RWPE1 (cell line): ENCODE measurements around the gene CD200R1L.

ENCODE experiments used
- CTCF ChIA-PET: fragments of 350-600 bp; sonication (Branson Sonifier 250); formaldehyde crosslinking; extraction: SDS; loops from one replicate; lab custom pipeline; 2021; lab: Yijun Ruan, JAX
- POLR2A ChIA-PET: fragments of 400-600 bp; formaldehyde crosslinking; extraction: SDS; loops from one replicate; lab custom pipeline; 2020; ENCODE audit warnings: antibody characterized with exemption; ENCODE audit not compliant: low non-redundant PET; lab: Yijun Ruan, JAX
- DNase-seq: peaks from one replicate; pipeline ENCODE4 v3.0.0; 2012; ENCODE audit warnings: low spot score
- H3K27ac ChIP-seq: fragments of 450-650 bp; 2 replicates; pipeline ENCODE4 v1.5.1; 2017
- CTCF ChIP-seq: fragments of 450-650 bp; conservative IDR thresholded peaks from 2 replicates; pipeline ENCODE4 v1.5.1; 2017; ENCODE audit warnings: low read depth, mild to moderate bottlenecking

The CD200R1L gene

GRCh38 chr3:112815981-112816380 is 30.7 kb downstream of the CD200R1L start:
- TF ChIP-seq CTCF, result no peak
- ChIA-PET POLR2A (no interaction called here), CTCF (interaction anchor here (0.6 to 3.9 kb wide), 2 partner anchors 8 to 173 kb away, joined by 3 to 34 read pairs; no protein-coding TSS in a partner anchor)
- no peak for DNase-seq
- H3K27ac ChIP-seq, result no peak overlapping the region

GRCh38 chr3:112814266-112814665 is 32.4 kb downstream of the CD200R1L start:
- TF ChIP-seq CTCF, result peak; percentile 51

GRCh38 chr3:112813723-112814171 is 32.9 kb downstream of the CD200R1L start:
- H3K27ac ChIP-seq, result no peak overlapping the region
- TF ChIP-seq CTCF, result no peak
- ChIA-PET CTCF (interaction anchor here (0.5 to 3.9 kb wide), 14 partner anchors 14 to 231 kb away, joined by 3 to 34 read pairs (median 4); no protein-coding TSS in a partner anchor), POLR2A (no interaction called here)
- DNase-seq, result no peak

More at GRCh38 chr3:112814266-112814665, 32.4 kb downstream of the CD200R1L start:
- H3K27ac ChIP-seq, result no peak overlapping the region
- DNase-seq, result peak; percentile 45
- ChIA-PET CTCF (interaction anchor here (0.5 to 3.9 kb wide), 17 partner anchors 14 to 1023 kb away, joined by 3 to 34 read pairs (median 3); no protein-coding TSS in a partner anchor), POLR2A (no interaction called here)

GRCh38 chr3:112813016-112813415 is 33.6 kb downstream of the CD200R1L start:
- POLR2A ChIA-PET, result no interaction called here
- CTCF ChIA-PET, result interaction anchor here (0.5 to 3.9 kb wide), 6 partner anchors 9 to 704 kb away, joined by 3 to 34 read pairs (median 3); no protein-coding TSS in a partner anchor
- DNase-seq, result no peak
- TF ChIP-seq CTCF, result no peak
- H3K27ac ChIP-seq, result no peak overlapping the region

GRCh38 chr3:112811917-112812660 is 34.6 kb downstream of the CD200R1L start:
- no peak for TF ChIP-seq CTCF
- CTCF ChIA-PET, result interaction anchor here (0.5 to 0.8 kb wide), 5 partner anchors 8 to 705 kb away, joined by 3 to 4 read pairs (median 3); no protein-coding TSS in a partner anchor
- no peak overlapping the region for H3K27ac ChIP-seq
- DNase-seq, result no peak
- POLR2A ChIA-PET, result no interaction called here

GRCh38 chr3:112811131-112811884 is 35.4 kb downstream of the CD200R1L start:
- POLR2A ChIA-PET, result no interaction called here
- DNase-seq, result no peak
- CTCF ChIA-PET, result interaction anchor here (0.6 to 1.0 kb wide), 5 partner anchors 77 to 192 kb away, joined by 3 to 4 read pairs (median 4); no protein-coding TSS in a partner anchor
- TF ChIP-seq CTCF, result no peak
- H3K27ac ChIP-seq, result no peak overlapping the region
